ENCODE data around the gene RUNX1. TPM values are rescaled to one million over a fixed set of nuclear protein-coding genes. Genes with fewer than 3 reads are reported as not detected.
"Not testable (repeated sequence)": the region's sequence is repeated elsewhere in the genome, so short reads cannot be mapped to it uniquely, and the experiment has no call there.

Gene RUNX1
- total RNA-seq, 6 experiments from 2014 or later, result 2.9 to 18.3 (median 4.3) TPM

DNA sequence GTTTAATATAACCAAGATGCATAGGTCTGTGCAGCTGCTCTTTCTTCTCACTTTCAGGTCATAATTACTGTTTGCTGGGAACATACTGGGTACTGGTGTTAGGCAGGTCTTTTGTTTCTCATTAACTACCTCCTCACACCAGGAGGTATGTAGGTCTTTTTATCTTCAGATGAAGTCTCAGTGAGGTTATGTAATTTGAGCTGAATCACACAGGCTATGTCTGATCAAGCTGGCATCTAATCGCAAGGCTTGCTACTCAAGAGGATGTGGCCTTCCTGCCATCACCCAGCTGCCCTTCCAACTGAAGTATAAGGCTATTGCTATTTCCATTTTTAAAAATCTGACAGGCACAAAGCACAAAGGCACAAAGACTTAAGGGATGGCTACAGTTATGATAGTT is 96.4 kb downstream of the RUNX1 start:
- Histone ChIP-seq H3K27ac (no peak overlapping the region), H3K27me3 (no peaks in the 10 kb centered on the region), H3K4me3 (no peak overlapping the region), H3K4me1 (no peaks in the 10 kb centered on the region), H3K36me3 (no peaks in the 10 kb centered on the region), H3K9me3 (no peaks in the 10 kb centered on the region)
- intact Hi-C loops (cut with DNase I), result no loop called here
- no peak for TF ChIP-seq POLR2A (IDR thresholded peaks at IDR 0.05)
- TF ChIP-seq, protein P1, sequence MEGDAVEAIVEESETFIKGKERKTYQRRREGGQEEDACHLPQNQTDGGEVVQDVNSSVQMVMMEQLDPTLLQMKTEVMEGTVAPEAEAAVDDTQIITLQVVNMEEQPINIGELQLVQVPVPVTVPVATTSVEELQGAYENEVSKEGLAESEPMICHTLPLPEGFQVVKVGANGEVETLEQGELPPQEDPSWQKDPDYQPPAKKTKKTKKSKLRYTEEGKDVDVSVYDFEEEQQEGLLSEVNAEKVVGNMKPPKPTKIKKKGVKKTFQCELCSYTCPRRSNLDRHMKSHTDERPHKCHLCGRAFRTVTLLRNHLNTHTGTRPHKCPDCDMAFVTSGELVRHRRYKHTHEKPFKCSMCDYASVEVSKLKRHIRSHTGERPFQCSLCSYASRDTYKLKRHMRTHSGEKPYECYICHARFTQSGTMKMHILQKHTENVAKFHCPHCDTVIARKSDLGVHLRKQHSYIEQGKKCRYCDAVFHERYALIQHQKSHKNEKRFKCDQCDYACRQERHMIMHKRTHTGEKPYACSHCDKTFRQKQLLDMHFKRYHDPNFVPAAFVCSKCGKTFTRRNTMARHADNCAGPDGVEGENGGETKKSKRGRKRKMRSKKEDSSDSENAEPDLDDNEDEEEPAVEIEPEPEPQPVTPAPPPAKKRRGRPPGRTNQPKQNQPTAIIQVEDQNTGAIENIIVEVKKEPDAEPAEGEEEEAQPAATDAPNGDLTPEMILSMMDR (IDR thresholded peaks at IDR 0.05), result no peak
- ATAC-seq (no peak), DNase-seq (no peak)
- 58% methylated on average over 1 of the region's 1 CpG for WGBS (ENCODE audit: insufficient coverage, low coverage, low lambda C conversion rate, missing lambda C conversion rate)

DNA sequence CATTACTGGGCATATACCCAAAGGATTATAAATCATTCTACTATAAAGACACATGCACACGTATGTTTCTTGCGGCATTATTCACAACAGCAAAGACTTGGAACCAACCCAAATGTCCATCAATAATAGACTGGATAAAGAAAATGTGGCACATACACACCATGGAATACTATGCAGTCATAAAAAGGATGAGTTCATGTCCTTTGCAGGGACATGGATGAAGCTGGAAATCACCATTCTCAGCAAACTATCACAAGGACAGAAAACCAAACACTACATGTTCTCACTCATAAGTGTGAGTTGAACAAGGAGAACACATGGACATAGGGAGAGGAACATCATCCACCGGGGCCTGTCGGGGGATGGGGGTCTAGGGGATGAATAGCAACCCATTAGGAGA is 97.2 kb downstream of the RUNX1 start:
- H3K27me3 ChIP-seq; ATAC-seq; H3K27ac ChIP-seq; H3K4me1 ChIP-seq; intact Hi-C loops (cut with DNase I); H3K36me3 ChIP-seq; H3K4me3 ChIP-seq; DNase-seq; H3K9me3 ChIP-seq: not testable (repeated sequence)
- 89% methylated on average over 4 of the region's 4 CpGs for WGBS (ENCODE audit: insufficient coverage, low coverage, low lambda C conversion rate, missing lambda C conversion rate)

DNA sequence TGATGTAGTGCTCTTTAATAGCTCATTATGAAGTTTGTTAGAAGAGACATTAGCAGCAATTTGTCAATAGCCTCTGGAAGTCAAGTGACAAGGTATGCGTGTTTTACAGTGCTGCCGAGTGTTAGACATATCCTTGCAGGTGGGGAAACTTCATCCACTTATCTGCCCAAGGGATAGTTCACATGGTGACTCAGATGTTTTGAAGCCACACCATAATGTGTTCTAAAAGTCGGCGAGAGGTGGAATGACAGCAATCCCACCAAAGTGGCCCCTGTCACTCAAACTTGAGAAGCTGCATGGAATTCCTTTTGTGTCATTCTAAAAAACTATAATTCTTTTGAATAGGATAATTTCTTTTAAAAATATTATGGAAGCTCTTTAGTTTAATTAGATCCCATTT is 98.1 kb downstream of the RUNX1 start:
- intact Hi-C loops (cut with DNase I), result no loop called here
- no peak for DNase-seq
- Histone ChIP-seq H3K36me3 (no peaks in the 10 kb centered on the region), H3K4me3 (no peak overlapping the region), H3K27me3 (no peaks in the 10 kb centered on the region), H3K4me1 (no peaks in the 10 kb centered on the region), H3K27ac (no peak overlapping the region), H3K9me3 (no peaks in the 10 kb centered on the region)
- 79% methylated on average over 4 of the region's 4 CpGs for WGBS (ENCODE audit: insufficient coverage, low coverage, low lambda C conversion rate, missing lambda C conversion rate)
- ATAC-seq, result no peak
- TF ChIP-seq, protein P1 (IDR thresholded peaks at IDR 0.05), result no peak
- no peak for TF ChIP-seq POLR2A (IDR thresholded peaks at IDR 0.05)

DNA sequence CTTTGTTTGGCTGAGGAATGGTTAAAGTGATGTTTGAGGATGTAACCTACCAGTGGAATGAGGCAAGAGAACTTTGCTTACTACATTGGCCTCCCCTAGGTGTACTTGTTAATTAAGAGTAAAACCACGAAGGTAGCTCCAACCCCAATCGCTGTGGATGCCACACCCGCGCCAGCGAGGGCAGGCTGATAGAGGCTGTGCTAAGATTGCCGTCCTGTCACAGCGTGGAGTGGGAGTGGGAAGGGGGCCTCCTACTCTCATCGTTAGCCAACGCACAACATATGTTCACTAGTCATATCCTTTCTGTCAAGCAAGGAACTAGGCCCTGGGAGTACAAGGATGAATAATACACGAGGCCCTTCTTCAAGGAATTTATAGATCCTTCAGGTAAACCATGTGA is 99.6 kb downstream of the RUNX1 start:
- intact Hi-C loops (cut with DNase I), result loop anchor here in 1 of 2 donors (10.0 kb wide), 1 partner anchor 65 kb away; no protein-coding TSS in a partner anchor
- Histone ChIP-seq H3K4me1 (no peaks in the 10 kb centered on the region), H3K4me3 (no peak overlapping the region), H3K27me3 (no peaks in the 10 kb centered on the region), H3K27ac (no peak overlapping the region), H3K9me3 (no peaks in the 10 kb centered on the region), H3K36me3 (no peaks in the 10 kb centered on the region)
- WGBS (ENCODE audit: insufficient coverage, low coverage, low lambda C conversion rate, missing lambda C conversion rate), result 81% methylated on average over 9 of the region's 10 CpGs
- ATAC-seq (no peak), DNase-seq (no peak)
- TF ChIP-seq, protein P1 (IDR thresholded peaks at IDR 0.05), result no peak
- no peak for TF ChIP-seq POLR2A (IDR thresholded peaks at IDR 0.05)

DNA sequence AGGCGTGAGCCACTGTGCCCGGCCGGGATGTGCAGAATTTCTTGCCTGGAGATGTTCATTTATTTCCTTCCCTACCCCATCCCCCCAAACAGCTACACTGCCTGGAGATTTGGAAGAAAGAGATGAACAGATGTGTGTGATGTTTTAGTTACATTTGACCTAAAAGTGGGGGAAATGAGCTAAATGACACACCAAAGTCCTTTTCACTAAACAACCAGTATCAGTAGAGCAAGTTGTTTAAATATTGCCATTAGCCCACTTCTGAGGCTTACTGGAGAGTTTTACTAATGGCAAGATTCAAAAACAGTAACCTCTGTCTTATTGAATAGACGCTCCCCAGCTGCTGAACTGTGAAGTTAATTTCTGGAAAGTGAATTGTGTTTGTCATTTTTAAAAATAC is 100.1 kb downstream of the RUNX1 start:
- H3K4me3 ChIP-seq, result no peak overlapping the region
- 81% methylated on average over 4 of the region's 4 CpGs for WGBS (ENCODE audit: insufficient coverage, low coverage, low lambda C conversion rate, missing lambda C conversion rate)
- H3K4me1 ChIP-seq, result no peaks in the 10 kb centered on the region
- H3K36me3 ChIP-seq, result no peaks in the 10 kb centered on the region
- no peaks in the 10 kb centered on the region for H3K27me3 ChIP-seq
- ATAC-seq (no peak), DNase-seq (no peak)
- H3K27ac ChIP-seq, result no peak overlapping the region
- intact Hi-C loops (cut with DNase I), result loop anchor here in 1 of 2 donors (10.0 kb wide), 1 partner anchor 66 kb away; no protein-coding TSS in a partner anchor
- TF ChIP-seq POLR2A (IDR thresholded peaks at IDR 0.05), result no peak
- TF ChIP-seq, protein P1 (IDR thresholded peaks at IDR 0.05), result no peak
- no peaks in the 10 kb centered on the region for H3K9me3 ChIP-seq

Measured in right lobe of liver (tissue), 6 donors.